HepG2 (cell line): ENCODE data around the gene IPO9. TPM values are rescaled to one million over a fixed set of nuclear protein-coding genes. Genes with fewer than 3 reads are reported as not detected.

Source experiments
- ATAC-seq: fragments of 200-7000 bp; cut with Tn5 transposase; 3 replicates; pipeline ENCODE4 v1.9.1; 2020; ENCODE audit warnings: mild to moderate bottlenecking, moderate library complexity
- BruUV-seq: library from RNA; stranded (reverse); fragments of 400-500 nt; replicated peaks from 2 replicates; lab custom pipeline; 2021; lab: Mats Ljungman, UMichigan
- CTCF ChIA-PET: fragments of 300-600 bp; formaldehyde crosslinking; extraction: SDS; loops from one replicate; lab custom pipeline; 2021; ENCODE audit warnings: low total read pairs, inconsistent platforms, low intra/inter-chr PET ratio; lab: Yijun Ruan, JAX
- POLR2A ChIA-PET: fragments of 350-600 bp; sonication (Branson Sonifier 250); formaldehyde crosslinking; loops from one replicate; lab custom pipeline; 2020; ENCODE audit warnings: antibody characterized with exemption, inconsistent platforms; lab: Yijun Ruan, JAX
- DNase-seq: peaks from one replicate; pipeline ENCODE4 v3.0.0-alpha.2; 2015; ENCODE audit warnings: low spot score
- FAIRE-seq: peaks from 3 replicates; lab custom pipeline; 2011; peaks lifted over from hg19 to GRCh38; lab: Jason Lieb, UNC
- H2AFZ ChIP-seq: one replicate; pipeline ENCODE4 v1.6.1; 2011; ENCODE audit warnings: low read length, inconsistent platforms
- H3K27ac ChIP-seq: fragments of 300-600 bp; 3 replicates; pipeline ENCODE4 v1.8.0; 2011; ENCODE audit warnings: mixed run types, mild to moderate bottlenecking, mixed read lengths, low read length, inconsistent platforms; ENCODE audit not compliant: insufficient read depth; ENCODE audit errors: extremely low read length
- H3K27me3 ChIP-seq, 2 experiments: fragments of 200-600 bp in 1 of 2; 2 replicates in 1 of 2; 3 replicates in 1 of 2; pipeline versions ENCODE4 v1.6.0 to v1.8.0; 2011; ENCODE audit warnings: low read length in 2 of 2, mild to moderate bottlenecking in 2 of 2, moderate library complexity in 2 of 2, inconsistent platforms in 1 of 2; ENCODE audit not compliant: insufficient read depth in 2 of 2, control insufficient read depth in 1 of 2
- H3K36me3 ChIP-seq, 2 experiments: fragments of 200-600 bp in 1 of 2; replicated peaks in 1 of 2; 2 replicates in 1 of 2; 3 replicates in 1 of 2; pipeline versions ENCODE4 v1.5.1 to v1.8.0; 2011; ENCODE audit warnings: low read length in 2 of 2, inconsistent platforms in 1 of 2; ENCODE audit not compliant: insufficient read depth in 2 of 2, control insufficient read depth in 1 of 2
- H3K4me1 ChIP-seq: 2 replicates; pipeline ENCODE4 v1.5.1; 2012; ENCODE audit warnings: low read length, inconsistent platforms; ENCODE audit not compliant: insufficient read depth
- H3K4me2 ChIP-seq: 2 replicates; pipeline ENCODE4 v1.6.0; 2011; ENCODE audit warnings: low read depth, low read length, inconsistent platforms
- H3K4me3 ChIP-seq, 3 experiments: fragments of 200-600 bp in 1 of 3; sonication (generic), shearing (Covaris generic) in 1 of 3; replicated peaks in 1 of 3; 2 replicates each; pipeline ENCODE4 v1.5.1; 2011 to 2016; ENCODE audit warnings: low read length in 3 of 3, inconsistent platforms in 2 of 3, low read depth in 2 of 3, mild to moderate bottlenecking in 2 of 3, control low read depth in 1 of 3, mixed read lengths in 1 of 3; ENCODE audit not compliant: insufficient read depth in 1 of 3
- H3K79me2 ChIP-seq: one replicate; pipeline ENCODE4 v1.6.1; 2011; ENCODE audit warnings: low read length, inconsistent platforms; ENCODE audit not compliant: insufficient read depth
- H3K9ac ChIP-seq: 2 replicates; pipeline ENCODE4 v1.6.0; 2011; ENCODE audit warnings: mild to moderate bottlenecking, low read depth, low read length, inconsistent platforms; ENCODE audit not compliant: insufficient read depth
- H3K9me3 ChIP-seq: 2 replicates; pipeline ENCODE4 v1.5.1; 2012; ENCODE audit warnings: mild to moderate bottlenecking, low read length
- H4K20me1 ChIP-seq: 2 replicates; pipeline ENCODE4 v1.6.0; 2011; ENCODE audit warnings: inconsistent platforms, mild to moderate bottlenecking, low read length, moderate library complexity; ENCODE audit not compliant: insufficient read depth
- ATAD3A ChIP-seq: sonication (generic); formaldehyde crosslinking; IDR thresholded peaks from 2 replicates; pipeline ENCODE4 v1.4.0; 2020; ENCODE audit warnings: missing genetic modification reagents
- CC2D1A ChIP-seq: sonication (generic); formaldehyde crosslinking; IDR thresholded peaks from 2 replicates; pipeline ENCODE4 v1.8.1; 2023; ENCODE audit warnings: mild to moderate bottlenecking, missing genetic modification reagents
- ESRRA ChIP-seq: sonication (generic); formaldehyde crosslinking; IDR thresholded peaks from 2 replicates; pipeline ENCODE4 v1.5.1; 2020; ENCODE audit warnings: mild to moderate bottlenecking, low read depth, missing genetic modification reagents
- MTA3 ChIP-seq: sonication (generic); formaldehyde crosslinking; IDR thresholded peaks from 2 replicates; pipeline ENCODE4 v1.4.0; 2020; ENCODE audit warnings: missing genetic modification reagents
- SETDB1 ChIP-seq: sonication (generic); formaldehyde crosslinking; IDR thresholded peaks from 2 replicates; pipeline ENCODE4 v1.5.1; 2020; ENCODE audit warnings: missing genetic modification reagents, mild to moderate bottlenecking, borderline replicate concordance
- SNAI1 ChIP-seq: sonication (generic); formaldehyde crosslinking; IDR thresholded peaks from 2 replicates; pipeline ENCODE4 v1.5.0; 2020; ENCODE audit warnings: mild to moderate bottlenecking, missing genetic modification reagents, borderline replicate concordance
- SSRP1 ChIP-seq: IDR thresholded peaks from 2 replicates; pipeline ENCODE4 v1.6.1; 2016; ENCODE audit warnings: control low read depth
- ZNF20 ChIP-seq: sonication (generic); formaldehyde crosslinking; IDR thresholded peaks from 2 replicates; pipeline ENCODE4 v1.4.0; 2020; ENCODE audit warnings: mild to moderate bottlenecking, moderate library complexity, missing genetic modification reagents
- ZNF569 ChIP-seq: sonication (generic); formaldehyde crosslinking; IDR thresholded peaks from 2 replicates; pipeline ENCODE4 v1.5.0; 2020; ENCODE audit warnings: mild to moderate bottlenecking, missing genetic modification reagents, moderate library complexity, borderline replicate concordance
- ZNF7 ChIP-seq: IDR thresholded peaks from 2 replicates; pipeline ENCODE4 v1.6.1; 2016; ENCODE audit warnings: missing biosample characterization, missing genetic modification reagents
- ZNF772 ChIP-seq: sonication (generic); formaldehyde crosslinking; IDR thresholded peaks from 2 replicates; pipeline ENCODE4 v1.5.0; 2020; ENCODE audit warnings: mild to moderate bottlenecking, missing genetic modification reagents
- WGBS: methylation state at CpG from one replicate; pipeline ENCODE4 v1.1.6; 2017; ENCODE audit warnings: low lambda C conversion rate; 5-methylcytosine and 5-hydroxymethylcytosine counted together
- in situ Hi-C: cut with HindIII; loops from 2 replicates; pipeline ENCODE4 v1.10.0; 2017; ENCODE audit warnings: low pct_unique_long_range_greater_than_20kb; ENCODE audit not compliant: extremely low pct_ligation_motif_present
- intact Hi-C: fragments of 100-400 bp; cut with micrococcal nuclease; formaldehyde crosslinking; loops from one replicate; pipeline ENCODE4 v1.10.0; 2022; ENCODE audit not compliant: unreplicated experiment
- polyA plus RNA-seq, 8 experiments: library from polyadenylated mRNA; depleted of rRNA in 3 of 8; stranded (reverse) in 7 of 8; unstranded in 1 of 8; fragments of >200 nt; fragmentation: Illumina TruSeq in 4 of 8; extraction: Trizol in 4 of 8; gene quantifications; 2 replicates each; pipeline versions ENCODE4 v1.2.1 to v1.2.3, GENCODE V29; 2011 to 2016; ENCODE audit warnings: low read depth in 4 of 8, missing spikeins in 1 of 8, mixed read lengths in 1 of 8; ENCODE audit not compliant: insufficient read depth in 1 of 8
- total RNA-seq, 5 experiments: library from RNA; depleted of rRNA; stranded (reverse); fragments of >200 nt; fragmentation: Illumina TruSeq; extraction: Trizol; gene quantifications; 2 replicates each; pipeline ENCODE4 v1.2.3, GENCODE V29; 2016; ENCODE audit warnings: low read depth in 1 of 5
- TF ChIP-seq, protein P1 (sequence below): sonication (generic); formaldehyde crosslinking; IDR thresholded peaks from 2 replicates; pipeline ENCODE4 v1.8.0; 2022; ENCODE audit warnings: mild to moderate bottlenecking, missing genetic modification reagents, moderate library complexity
- TF ChIP-seq, protein P2 (sequence below): sonication (generic); formaldehyde crosslinking; IDR thresholded peaks from 2 replicates; pipeline ENCODE4 v1.4.0; 2020; ENCODE audit warnings: missing genetic modification reagents
- TF ChIP-seq, protein P3 (sequence below): sonication (generic); formaldehyde crosslinking; IDR thresholded peaks from 2 replicates; pipeline ENCODE4 v1.8.1; 2023; ENCODE audit warnings: mild to moderate bottlenecking, missing genetic modification reagents
- TF ChIP-seq, protein P4 (sequence below): fragments of 450-650 bp; IDR thresholded peaks from 2 replicates; pipeline ENCODE4 v1.6.1; 2017
- TF ChIP-seq, protein P5 (sequence below): sonication (generic); formaldehyde crosslinking; IDR thresholded peaks from 2 replicates; pipeline ENCODE4 v1.4.0; 2020; ENCODE audit warnings: missing genetic modification reagents, borderline replicate concordance

The IPO9 gene
- total and polyA plus RNA-seq, 2 of the 13 experiments (the other 11 are each of a cell fraction or from before 2014, with no cell fraction given) = 31.0 to 34.8 TPM

DNA sequence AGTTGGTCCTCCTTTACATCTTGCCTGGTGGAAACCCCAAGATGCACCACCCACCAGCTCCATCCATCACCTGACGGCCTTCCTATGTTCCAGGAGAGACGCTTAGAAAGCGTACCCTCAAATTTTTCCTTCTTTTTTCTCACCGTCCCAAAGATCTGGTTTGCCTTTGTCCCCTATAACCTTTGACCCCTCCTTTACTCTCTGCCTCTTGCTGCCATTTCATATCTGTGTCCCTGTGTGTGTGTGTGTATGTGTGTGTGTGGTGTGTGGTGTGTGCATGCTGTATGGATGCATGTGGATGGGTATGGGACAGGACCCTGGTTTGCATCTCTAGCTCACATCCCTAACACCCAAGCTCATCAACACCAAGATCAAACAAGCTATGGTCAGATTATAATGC, 22.2 kb upstream of the IPO9 start (continued):
- no peak for TF ChIP-seq SETDB1 (CRISPR knock-in tag)
- TF ChIP-seq, protein P1, sequence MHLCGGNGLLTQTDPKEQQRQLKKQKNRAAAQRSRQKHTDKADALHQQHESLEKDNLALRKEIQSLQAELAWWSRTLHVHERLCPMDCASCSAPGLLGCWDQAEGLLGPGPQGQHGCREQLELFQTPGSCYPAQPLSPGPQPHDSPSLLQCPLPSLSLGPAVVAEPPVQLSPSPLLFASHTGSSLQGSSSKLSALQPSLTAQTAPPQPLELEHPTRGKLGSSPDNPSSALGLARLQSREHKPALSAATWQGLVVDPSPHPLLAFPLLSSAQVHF (CRISPR knock-in tag) = no peak
- TF ChIP-seq SNAI1 (CRISPR knock-in tag) = no peak
- TF ChIP-seq, protein P2, sequence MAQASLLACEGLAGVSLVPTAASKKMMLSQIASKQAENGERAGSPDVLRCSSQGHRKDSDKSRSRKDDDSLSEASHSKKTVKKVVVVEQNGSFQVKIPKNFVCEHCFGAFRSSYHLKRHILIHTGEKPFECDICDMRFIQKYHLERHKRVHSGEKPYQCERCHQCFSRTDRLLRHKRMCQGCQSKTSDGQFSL = no peak
- TF ChIP-seq ZNF20 (CRISPR knock-in tag) = no peak
- TF ChIP-seq ZNF7 (CRISPR knock-in tag) = no peak
- TF ChIP-seq, protein P3, sequence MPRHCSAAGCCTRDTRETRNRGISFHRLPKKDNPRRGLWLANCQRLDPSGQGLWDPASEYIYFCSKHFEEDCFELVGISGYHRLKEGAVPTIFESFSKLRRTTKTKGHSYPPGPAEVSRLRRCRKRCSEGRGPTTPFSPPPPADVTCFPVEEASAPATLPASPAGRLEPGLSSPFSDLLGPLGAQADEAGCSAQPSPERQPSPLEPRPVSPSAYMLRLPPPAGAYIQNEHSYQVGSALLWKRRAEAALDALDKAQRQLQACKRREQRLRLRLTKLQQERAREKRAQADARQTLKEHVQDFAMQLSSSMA (CRISPR knock-in tag) = no peak
- no peak for TF ChIP-seq ZNF772
- TF ChIP-seq, protein P4, sequence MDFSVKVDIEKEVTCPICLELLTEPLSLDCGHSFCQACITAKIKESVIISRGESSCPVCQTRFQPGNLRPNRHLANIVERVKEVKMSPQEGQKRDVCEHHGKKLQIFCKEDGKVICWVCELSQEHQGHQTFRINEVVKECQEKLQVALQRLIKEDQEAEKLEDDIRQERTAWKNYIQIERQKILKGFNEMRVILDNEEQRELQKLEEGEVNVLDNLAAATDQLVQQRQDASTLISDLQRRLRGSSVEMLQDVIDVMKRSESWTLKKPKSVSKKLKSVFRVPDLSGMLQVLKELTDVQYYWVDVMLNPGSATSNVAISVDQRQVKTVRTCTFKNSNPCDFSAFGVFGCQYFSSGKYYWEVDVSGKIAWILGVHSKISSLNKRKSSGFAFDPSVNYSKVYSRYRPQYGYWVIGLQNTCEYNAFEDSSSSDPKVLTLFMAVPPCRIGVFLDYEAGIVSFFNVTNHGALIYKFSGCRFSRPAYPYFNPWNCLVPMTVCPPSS = no peak
- TF ChIP-seq ATAD3A (CRISPR knock-in tag) = no peak

DNA sequence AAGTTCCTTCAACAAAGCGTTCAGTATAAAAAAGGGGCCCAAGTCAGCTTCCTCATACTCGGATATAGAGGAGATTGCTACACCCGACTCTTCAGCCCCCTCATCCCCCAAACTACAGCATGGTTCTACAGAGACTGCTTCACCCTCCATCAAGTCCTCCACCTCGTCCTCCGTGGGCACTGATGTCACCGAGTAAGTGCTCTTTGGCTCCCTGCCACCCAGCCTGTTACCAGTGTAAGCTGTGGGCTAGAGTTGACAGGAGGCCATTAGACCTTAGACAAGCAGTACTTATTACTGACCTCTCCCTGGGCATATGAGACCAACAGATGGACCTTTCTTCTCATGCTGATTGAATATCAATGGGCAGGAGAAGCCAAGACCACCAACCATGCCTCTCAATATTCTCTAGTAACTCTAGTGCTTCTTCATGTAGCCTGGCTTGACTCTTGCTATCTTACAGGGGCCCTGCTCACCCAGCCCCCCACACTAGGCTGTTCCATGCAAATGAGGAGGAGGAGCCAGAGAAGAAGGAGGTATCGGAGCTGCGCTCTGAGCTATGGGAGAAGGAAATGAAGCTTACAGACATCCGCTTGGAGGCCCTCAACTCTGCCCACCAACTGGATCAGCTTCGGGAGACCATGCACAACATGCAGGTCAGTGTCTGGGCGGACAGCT, 20.9 kb upstream of the IPO9 start:
- in situ Hi-C loops (no loop called here), intact Hi-C loops (no loop called here)
- ChIA-PET POLR2A (no interaction called here), CTCF (no interaction called here)
- no peaks in the 10 kb centered on the region for H3K79me2 ChIP-seq
- FAIRE-seq = no peak
- no peaks in the 10 kb centered on the region for H3K36me3 ChIP-seq
- ATAC-seq = no peak
- DNase-seq = no peak
- no peaks in the 10 kb centered on the region for H4K20me1 ChIP-seq
- H3K27me3 ChIP-seq = peaks cover 4 to 31% of the 10 kb centered on the region in 2 experiments; a peak in 4 of 5 replicates
- H3K9ac ChIP-seq = no peak overlapping the region
- no peaks in the 10 kb centered on the region for H3K4me1 ChIP-seq
- 29% methylated on average over 11 of the region's 11 CpGs for WGBS
- H2AFZ ChIP-seq = no peak overlapping the region
- no peak overlapping the region for H3K4me2 ChIP-seq
- H3K4me3 ChIP-seq = no peak overlapping the region
- no peaks in the 10 kb centered on the region for H3K9me3 ChIP-seq
- no peak overlapping the region for H3K27ac ChIP-seq
- no TSS peak for BruUV-seq
- TF ChIP-seq CC2D1A (CRISPR knock-in tag) (no peak), ESRRA (CRISPR knock-in tag) (no peak), MTA3 (CRISPR knock-in tag) (no peak), ZNF569 (no peak), SSRP1 (CRISPR knock-in tag) (no peak)
- TF ChIP-seq, protein P5, sequence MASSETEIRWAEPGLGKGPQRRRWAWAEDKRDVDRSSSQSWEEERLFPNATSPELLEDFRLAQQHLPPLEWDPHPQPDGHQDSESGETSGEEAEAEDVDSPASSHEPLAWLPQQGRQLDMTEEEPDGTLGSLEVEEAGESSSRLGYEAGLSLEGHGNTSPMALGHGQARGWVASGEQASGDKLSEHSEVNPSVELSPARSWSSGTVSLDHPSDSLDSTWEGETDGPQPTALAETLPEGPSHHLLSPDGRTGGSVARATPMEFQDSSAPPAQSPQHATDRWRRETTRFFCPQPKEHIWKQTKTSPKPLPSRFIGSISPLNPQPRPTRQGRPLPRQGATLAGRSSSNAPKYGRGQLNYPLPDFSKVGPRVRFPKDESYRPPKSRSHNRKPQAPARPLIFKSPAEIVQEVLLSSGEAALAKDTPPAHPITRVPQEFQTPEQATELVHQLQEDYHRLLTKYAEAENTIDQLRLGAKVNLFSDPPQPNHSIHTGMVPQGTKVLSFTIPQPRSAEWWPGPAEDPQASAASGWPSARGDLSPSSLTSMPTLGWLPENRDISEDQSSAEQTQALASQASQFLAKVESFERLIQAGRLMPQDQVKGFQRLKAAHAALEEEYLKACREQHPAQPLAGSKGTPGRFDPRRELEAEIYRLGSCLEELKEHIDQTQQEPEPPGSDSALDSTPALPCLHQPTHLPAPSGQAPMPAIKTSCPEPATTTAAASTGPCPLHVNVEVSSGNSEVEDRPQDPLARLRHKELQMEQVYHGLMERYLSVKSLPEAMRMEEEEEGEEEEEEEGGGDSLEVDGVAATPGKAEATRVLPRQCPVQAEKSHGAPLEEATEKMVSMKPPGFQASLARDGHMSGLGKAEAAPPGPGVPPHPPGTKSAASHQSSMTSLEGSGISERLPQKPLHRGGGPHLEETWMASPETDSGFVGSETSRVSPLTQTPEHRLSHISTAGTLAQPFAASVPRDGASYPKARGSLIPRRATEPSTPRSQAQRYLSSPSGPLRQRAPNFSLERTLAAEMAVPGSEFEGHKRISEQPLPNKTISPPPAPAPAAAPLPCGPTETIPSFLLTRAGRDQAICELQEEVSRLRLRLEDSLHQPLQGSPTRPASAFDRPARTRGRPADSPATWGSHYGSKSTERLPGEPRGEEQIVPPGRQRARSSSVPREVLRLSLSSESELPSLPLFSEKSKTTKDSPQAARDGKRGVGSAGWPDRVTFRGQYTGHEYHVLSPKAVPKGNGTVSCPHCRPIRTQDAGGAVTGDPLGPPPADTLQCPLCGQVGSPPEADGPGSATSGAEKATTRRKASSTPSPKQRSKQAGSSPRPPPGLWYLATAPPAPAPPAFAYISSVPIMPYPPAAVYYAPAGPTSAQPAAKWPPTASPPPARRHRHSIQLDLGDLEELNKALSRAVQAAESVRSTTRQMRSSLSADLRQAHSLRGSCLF (CRISPR knock-in tag) = no peak
